ENCODE data around the gene LOC101059915.
"Not testable (repeated sequence)": the region's sequence is repeated elsewhere in the genome, so short reads cannot be mapped to it uniquely, and the experiment has no call there.

LOC101059915 gene

GRCh38 chrX:71671043-71671780, 3.9 kb downstream of the LOC101059915 start:
- intact Hi-C loops (cut with DNase I) = no loop called here

GRCh38 chrX:71671938-71672337, 4.6 kb downstream of the LOC101059915 start:
- intact Hi-C loops (cut with DNase I) = no loop called here
- peak in 1 of 10 donors; percentile 20 for DNase-seq

More at GRCh38 chrX:71671043-71671780, 3.9 kb downstream of the LOC101059915 start:
- DNase-seq = peak in 1 of 10 donors; percentile 55

- DNase-seq = peak in 3 of 10 donors; percentile 59 to 80 (median 59)
- intact Hi-C loops (cut with DNase I) = not testable (repeated sequence)
These were observed 8.3 kb downstream of the LOC101059915 start for GRCh38 chrX:71675636-71676035.

- intact Hi-C loops (cut with DNase I) = not testable (repeated sequence)
- peak in 2 of 10 donors; percentile 58 to 81 for DNase-seq
These were observed 8.9 kb downstream of the LOC101059915 start for GRCh38 chrX:71676068-71676795.

GRCh38 chrX:71677195-71677594, 9.8 kb downstream of the LOC101059915 start:
- intact Hi-C loops (cut with DNase I); DNase-seq: not testable (repeated sequence)

GRCh38 chrX:71679575-71680207, 12.3 kb downstream of the LOC101059915 start:
- intact Hi-C loops (cut with DNase I) = no loop called here
- DNase-seq = no peak

GRCh38 chrX:71696641-71697465, 29.5 kb downstream of the LOC101059915 start:
- intact Hi-C loops (cut with DNase I); DNase-seq: not testable (repeated sequence)

GRCh38 chrX:71697466-71698298, 30.3 kb downstream of the LOC101059915 start:
- intact Hi-C loops (cut with DNase I); DNase-seq: not testable (repeated sequence)

- intact Hi-C loops (cut with DNase I) = not testable (repeated sequence)
These were observed 31.1 kb downstream of the LOC101059915 start for GRCh38 chrX:71698299-71699022.

GRCh38 chrX:71699023-71699344, 31.6 kb downstream of the LOC101059915 start:
- DNase-seq; intact Hi-C loops (cut with DNase I): not testable (repeated sequence)

More at GRCh38 chrX:71698299-71699022, 31.1 kb downstream of the LOC101059915 start:
- not testable (repeated sequence) for DNase-seq

- intact Hi-C loops (cut with DNase I); DNase-seq: not testable (repeated sequence)
These were observed 35.5 kb downstream of the LOC101059915 start for GRCh38 chrX:71702853-71703252.

- DNase-seq; intact Hi-C loops (cut with DNase I): not testable (repeated sequence)
These were observed 46.7 kb downstream of the LOC101059915 start for GRCh38 chrX:71714064-71714463.

GRCh38 chrX:71715551-71715950, 48.2 kb downstream of the LOC101059915 start:
- intact Hi-C loops (cut with DNase I); DNase-seq: not testable (repeated sequence)

GRCh38 chrX:71716323-71716722, 49.0 kb downstream of the LOC101059915 start:
- intact Hi-C loops (cut with DNase I); DNase-seq: not testable (repeated sequence)

- DNase-seq; intact Hi-C loops (cut with DNase I): not testable (repeated sequence)
These were observed 50.8 kb downstream of the LOC101059915 start, which contains the start of gene CXorf49 for GRCh38 chrX:71718185-71718584. Gene CXorf49, minus strand, starts transcription at chrX:71718285. Its CDS starts 134 bp downstream, at chrX:71718151.

- peak in 2 of 10 donors; percentile 22 to 52 for DNase-seq
- intact Hi-C loops (cut with DNase I) = not testable (repeated sequence)
These were observed 51.8 kb downstream of the LOC101059915 start for GRCh38 chrX:71719195-71719594.

- DNase-seq; intact Hi-C loops (cut with DNase I): not testable (repeated sequence)
These were observed 53.0 kb downstream of the LOC101059915 start for GRCh38 chrX:71720289-71720886.

All from posterior cingulate gyrus (tissue), 11 donors.